ENCODE data around the gene KIF26A. TPM values are rescaled to one million over a fixed set of nuclear protein-coding genes. Genes with fewer than 3 reads are reported as not detected.

The KIF26A gene
- total RNA-seq, 4 donors from 2014 or later, result 4.6 to 7.2 (median 5.6) TPM

- DNase-seq (ENCODE audit: extremely low spot score), result no peak
- H3K4me3 ChIP-seq, result no peak overlapping the region
- no peaks in the 10 kb centered on the region for H3K36me3 ChIP-seq
- WGBS, result 92% methylated on average over 15 of the region's 15 CpGs
- intact Hi-C loops (cut with DNase I), result no loop called here
- H3K27ac ChIP-seq (replicated peaks in 1 of 4), result no peak overlapping the region
- H3K27me3 ChIP-seq, result peaks cover 7 to 81% (median 25%) of the 10 kb centered on the region in 4 donors
- no peak for TF ChIP-seq POLR2AphosphoS5 (IDR thresholded peaks at IDR 0.05)
- TF ChIP-seq, protein P1, sequence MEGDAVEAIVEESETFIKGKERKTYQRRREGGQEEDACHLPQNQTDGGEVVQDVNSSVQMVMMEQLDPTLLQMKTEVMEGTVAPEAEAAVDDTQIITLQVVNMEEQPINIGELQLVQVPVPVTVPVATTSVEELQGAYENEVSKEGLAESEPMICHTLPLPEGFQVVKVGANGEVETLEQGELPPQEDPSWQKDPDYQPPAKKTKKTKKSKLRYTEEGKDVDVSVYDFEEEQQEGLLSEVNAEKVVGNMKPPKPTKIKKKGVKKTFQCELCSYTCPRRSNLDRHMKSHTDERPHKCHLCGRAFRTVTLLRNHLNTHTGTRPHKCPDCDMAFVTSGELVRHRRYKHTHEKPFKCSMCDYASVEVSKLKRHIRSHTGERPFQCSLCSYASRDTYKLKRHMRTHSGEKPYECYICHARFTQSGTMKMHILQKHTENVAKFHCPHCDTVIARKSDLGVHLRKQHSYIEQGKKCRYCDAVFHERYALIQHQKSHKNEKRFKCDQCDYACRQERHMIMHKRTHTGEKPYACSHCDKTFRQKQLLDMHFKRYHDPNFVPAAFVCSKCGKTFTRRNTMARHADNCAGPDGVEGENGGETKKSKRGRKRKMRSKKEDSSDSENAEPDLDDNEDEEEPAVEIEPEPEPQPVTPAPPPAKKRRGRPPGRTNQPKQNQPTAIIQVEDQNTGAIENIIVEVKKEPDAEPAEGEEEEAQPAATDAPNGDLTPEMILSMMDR (IDR thresholded peaks at IDR 0.05), result no peak
- TF ChIP-seq POLR2A (IDR thresholded peaks at IDR 0.05; ENCODE audit: low read depth), result no peak
- no peak for TF ChIP-seq EP300 (IDR thresholded peaks at IDR 0.05)
- H3K4me1 ChIP-seq, result peaks cover 25 to 32% (median 32%) of the 10 kb centered on the region in 4 donors
- H3K9me3 ChIP-seq, result no peaks in the 10 kb centered on the region
Observed at GRCh38 chr14:104141621-104142091, 3.3 kb downstream of the KIF26A start.

DNA sequence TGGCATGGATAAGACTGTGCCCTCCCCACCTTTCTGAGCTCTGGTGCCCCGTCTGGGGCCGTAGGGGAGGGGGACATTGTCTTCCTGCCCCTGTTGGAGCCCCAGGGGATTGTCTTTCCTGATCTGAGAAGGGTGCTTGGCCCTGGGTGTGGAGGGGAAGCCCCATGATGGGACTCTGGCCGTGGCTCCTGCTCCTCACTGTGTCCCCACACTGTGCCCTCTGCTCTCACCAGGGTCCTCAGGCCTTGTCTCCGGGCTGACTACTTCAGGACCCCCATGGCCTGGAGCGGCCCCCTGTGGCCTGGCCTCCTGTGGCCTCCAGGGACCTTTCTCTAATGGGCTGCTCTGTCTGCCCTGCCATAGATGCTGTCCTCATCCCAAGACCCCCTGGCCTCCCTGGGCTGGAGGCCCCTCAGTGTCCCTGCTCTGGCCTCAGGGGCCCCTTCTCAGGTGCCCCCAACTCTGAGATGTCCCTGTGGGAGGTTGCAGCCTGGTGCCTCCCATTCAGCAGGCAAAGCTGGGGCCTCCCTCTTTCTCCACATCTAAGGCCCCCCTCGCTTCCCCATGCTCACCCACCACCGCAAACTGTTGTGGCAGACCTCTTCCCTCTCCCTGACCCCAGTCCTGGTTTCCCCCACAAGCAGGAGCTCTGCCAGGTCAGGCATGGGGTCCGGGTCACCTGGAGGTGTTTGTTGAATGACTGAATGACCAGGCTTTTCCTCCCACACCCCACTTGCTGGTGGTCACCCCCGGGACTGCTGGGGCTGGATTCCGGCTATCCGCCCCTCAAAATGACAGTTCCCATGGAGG, 4.0 kb downstream of the KIF26A start:
- intact Hi-C loops (cut with DNase I), result no loop called here
- DNase-seq (ENCODE audit: extremely low spot score), result no peak

GRCh38 chr14:104142946-104143470, 4.6 kb downstream of the KIF26A start:
- H3K4me3 ChIP-seq, result no peak overlapping the region
- 73% methylated on average over 15 of the region's 16 CpGs for WGBS
- H3K27me3 ChIP-seq, result peaks cover under 1 to 80% (median 14%) of the 10 kb centered on the region in 4 donors
- no peak for DNase-seq (ENCODE audit: extremely low spot score)
- intact Hi-C loops (cut with DNase I), result no loop called here
- no peak for TF ChIP-seq EP300 (IDR thresholded peaks at IDR 0.05)
- H3K9me3 ChIP-seq, result no peaks in the 10 kb centered on the region
- peaks cover 19 to 30% (median 23%) of the 10 kb centered on the region in 4 donors for H3K4me1 ChIP-seq
- H3K27ac ChIP-seq (replicated peaks in 1 of 4), result no peak overlapping the region
- no peaks in the 10 kb centered on the region for H3K36me3 ChIP-seq

More for the DNA sequence above, 4.0 kb downstream of the KIF26A start:
- WGBS, result 78% methylated on average over 11 of the region's 11 CpGs
- H3K27ac ChIP-seq (replicated peaks in 1 of 4), result no peak overlapping the region
- no peak overlapping the region for H3K4me3 ChIP-seq
- no peaks in the 10 kb centered on the region for H3K36me3 ChIP-seq
- peaks cover 20 to 30% (median 27%) of the 10 kb centered on the region in 4 donors for H3K4me1 ChIP-seq
- H3K9me3 ChIP-seq, result no peaks in the 10 kb centered on the region
- TF ChIP-seq POLR2A (IDR thresholded peaks at IDR 0.05; ENCODE audit: low read depth) (no peak), POLR2AphosphoS5 (IDR thresholded peaks at IDR 0.05) (no peak), EP300 (IDR thresholded peaks at IDR 0.05) (no peak)
- TF ChIP-seq, protein P1 (IDR thresholded peaks at IDR 0.05), result no peak
- peaks cover 7 to 81% (median 20%) of the 10 kb centered on the region in 4 donors for H3K27me3 ChIP-seq

GRCh38 chr14:104143521-104144452, 5.4 kb downstream of the KIF26A start:
- Histone ChIP-seq H3K27ac (replicated peaks in 1 of 4) (no peak overlapping the region), H3K36me3 (no peaks in the 10 kb centered on the region), H3K4me3 (no peak overlapping the region), H3K4me1 (peaks cover 11 to 27% (median 22%) of the 10 kb centered on the region in 4 donors), H3K27me3 (peaks cover 0 to 78% (median 10%) of the 10 kb centered on the region in 4 donors), H3K9me3 (no peaks in the 10 kb centered on the region)
- WGBS, result 81% methylated on average over 14 of the region's 26 CpGs
- intact Hi-C loops (cut with DNase I), result no loop called here
- no peak for DNase-seq (ENCODE audit: extremely low spot score)
- TF ChIP-seq POLR2AphosphoS5 (IDR thresholded peaks at IDR 0.05), result no peak
- no peak for TF ChIP-seq EP300 (IDR thresholded peaks at IDR 0.05)
- no peak for TF ChIP-seq POLR2A (IDR thresholded peaks at IDR 0.05; ENCODE audit: low read depth)

DNA sequence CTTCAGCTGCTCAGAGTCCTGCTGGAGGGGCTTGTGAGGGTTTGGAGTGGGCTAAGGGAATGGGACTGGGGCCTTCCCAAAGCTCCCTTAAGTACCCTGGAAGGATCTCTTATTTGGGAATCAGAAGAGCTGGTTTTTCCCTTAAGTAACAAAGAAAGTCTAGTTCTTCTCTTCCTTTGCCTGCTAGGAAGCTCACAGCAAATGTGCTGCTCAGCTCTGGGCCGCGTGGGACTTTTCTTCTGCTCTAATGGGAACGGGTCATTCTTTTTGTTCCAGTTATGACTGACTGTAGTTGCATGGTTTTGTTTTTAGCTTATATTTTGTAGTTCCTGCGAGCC, 6.0 kb downstream of the KIF26A start:
- Histone ChIP-seq H3K4me3 (no peak overlapping the region), H3K9me3 (no peaks in the 10 kb centered on the region), H3K36me3 (no peaks in the 10 kb centered on the region), H3K27me3 (peaks cover 0 to 78% (median 5%) of the 10 kb centered on the region in 4 donors), H3K27ac (replicated peaks in 1 of 4) (no peak overlapping the region), H3K4me1 (peaks cover 8 to 27% (median 23%) of the 10 kb centered on the region in 4 donors)
- WGBS, result 88% methylated on average over 4 of the region's 4 CpGs
- intact Hi-C loops (cut with DNase I), result no loop called here
- no peak for DNase-seq (ENCODE audit: extremely low spot score)
- TF ChIP-seq POLR2A (IDR thresholded peaks at IDR 0.05; ENCODE audit: low read depth), result no peak
- TF ChIP-seq, protein P1 (IDR thresholded peaks at IDR 0.05), result no peak
- TF ChIP-seq EP300 (IDR thresholded peaks at IDR 0.05), result no peak
- no peak for TF ChIP-seq POLR2AphosphoS5 (IDR thresholded peaks at IDR 0.05)

Data from esophagus muscularis mucosa (tissue), 4 donors.